IMR-90 (cell line): ENCODE data around the gene XYLB. TPM values are rescaled to one million over a fixed set of nuclear protein-coding genes. Genes with fewer than 3 reads are reported as not detected.
A peak's percentile ranks its signal among the peaks of the same experiment; 100 is the strongest.

ENCODE experiments used
- ATAC-seq: fragments of 200-7000 bp; cut with Tn5 transposase; 2 replicates; pipeline ENCODE4 v1.9.1; 2020; ENCODE audit warnings: low read depth, mild to moderate bottlenecking, moderate library complexity
- BruUV-seq: library from RNA; stranded (reverse); fragments of 400-500 nt; replicated peaks from 2 replicates; lab custom pipeline; 2021; lab: Mats Ljungman, UMichigan
- CTCF ChIA-PET: fragments of 300-600 bp; formaldehyde crosslinking; extraction: SDS; loops from one replicate; lab custom pipeline; 2021; ENCODE audit warnings: antibody characterized with exemption; lab: Yijun Ruan, JAX
- POLR2A ChIA-PET: fragments of 300-600 bp; sonication (Branson Sonifier 250); formaldehyde crosslinking; loops from one replicate; lab custom pipeline; 2022; ENCODE audit warnings: antibody characterized with exemption; ENCODE audit not compliant: unreplicated experiment; lab: Charles Lee
- DNase-seq: peaks from one replicate; pipeline ENCODE4 v3.0.0; 2013
- H2AFZ ChIP-seq: replicated peaks from 2 replicates; pipeline ENCODE3; 2013; ENCODE audit warnings: low read length, mild to moderate bottlenecking; ENCODE audit not compliant: poor library complexity
- H2AK5ac ChIP-seq: 2 replicates; pipeline ENCODE4 v1.6.1; 2013; ENCODE audit warnings: low read depth, low read length, inconsistent platforms
- H2AK9ac ChIP-seq: replicated peaks from 2 replicates; pipeline ENCODE3; 2013; ENCODE audit warnings: mild to moderate bottlenecking, low read depth, low read length, moderate library complexity; ENCODE audit not compliant: poor library complexity
- H2BK120ac ChIP-seq: 2 replicates; pipeline ENCODE4 v1.6.1; 2013; ENCODE audit warnings: low read depth, low read length, inconsistent platforms
- H2BK15ac ChIP-seq: 3 replicates; pipeline ENCODE4 v1.6.1; 2013; ENCODE audit warnings: low read depth, low read length, inconsistent platforms
- H2BK20ac ChIP-seq: 2 replicates; pipeline ENCODE4 v1.6.1; 2013; ENCODE audit warnings: low read depth, mild to moderate bottlenecking, inconsistent platforms, low read length, moderate library complexity
- H2BK5ac ChIP-seq: 2 replicates; pipeline ENCODE4 v1.6.1; 2013; ENCODE audit warnings: mild to moderate bottlenecking, low read depth, low read length, inconsistent platforms; ENCODE audit not compliant: poor library complexity, severe bottlenecking
- H3K14ac ChIP-seq: replicated peaks from 2 replicates; pipeline ENCODE4 v1.6.1; 2013; ENCODE audit warnings: low read depth, low read length, inconsistent platforms
- H3K18ac ChIP-seq: 2 replicates; pipeline ENCODE4 v1.6.1; 2013; ENCODE audit warnings: low read depth, low read length, control low read depth
- H3K23ac ChIP-seq: 2 replicates; pipeline ENCODE4 v1.6.1; 2013; ENCODE audit warnings: low read depth, low read length, inconsistent platforms
- H3K27ac ChIP-seq: 2 replicates; pipeline ENCODE4 v1.5.1; 2013; ENCODE audit warnings: mild to moderate bottlenecking, control low read depth, low read length; ENCODE audit not compliant: insufficient read depth
- H3K27me3 ChIP-seq: 2 replicates; pipeline ENCODE4 v1.6.1; 2013; ENCODE audit warnings: low read length; ENCODE audit not compliant: control insufficient read depth, insufficient read depth
- H3K36me3 ChIP-seq: 2 replicates; pipeline ENCODE4 v1.6.1; 2013; ENCODE audit warnings: low read length, mixed read lengths; ENCODE audit not compliant: control insufficient read depth, insufficient read depth
- H3K4ac ChIP-seq: 2 replicates; pipeline ENCODE4 v1.6.1; 2013; ENCODE audit warnings: low read depth, low read length, inconsistent platforms
- H3K4me1 ChIP-seq: 2 replicates; pipeline ENCODE4 v1.6.1; 2013; ENCODE audit warnings: low read length, mixed read lengths; ENCODE audit not compliant: control insufficient read depth, insufficient read depth
- H3K4me2 ChIP-seq: 2 replicates; pipeline ENCODE4 v1.6.1; 2013; ENCODE audit warnings: low read depth, mild to moderate bottlenecking, control low read depth, low read length, moderate library complexity
- H3K4me3 ChIP-seq: 2 replicates; pipeline ENCODE4 v1.5.1; 2013; ENCODE audit warnings: low read depth, mild to moderate bottlenecking, control low read depth, low read length, moderate library complexity; ENCODE audit not compliant: insufficient read depth
- H3K56ac ChIP-seq: 2 replicates; pipeline ENCODE4 v1.6.1; 2013; ENCODE audit warnings: low read length, inconsistent platforms; ENCODE audit not compliant: insufficient read depth; ENCODE audit errors: extremely low read depth
- H3K79me1 ChIP-seq, 2 experiments: 2 replicates each; pipeline ENCODE4 v1.6.1; 2013; ENCODE audit warnings: low read length in 2 of 2, inconsistent platforms in 1 of 2, low read depth in 1 of 2
- H3K9ac ChIP-seq: 2 replicates; pipeline ENCODE4 v1.6.1; 2013; ENCODE audit warnings: low read depth, low read length, control low read depth
- H3K9me1 ChIP-seq: 2 replicates; pipeline ENCODE4 v1.6.1; 2013; ENCODE audit warnings: low read length, inconsistent platforms; ENCODE audit not compliant: insufficient read depth
- H3K9me3 ChIP-seq: 2 replicates; pipeline ENCODE4 v1.6.1; 2013; ENCODE audit warnings: low read length; ENCODE audit not compliant: control insufficient read depth, insufficient read depth
- H4K20me1 ChIP-seq: 2 replicates; pipeline ENCODE4 v1.6.1; 2013; ENCODE audit warnings: low read length, inconsistent platforms; ENCODE audit not compliant: insufficient read depth
- H4K5ac ChIP-seq: 2 replicates; pipeline ENCODE4 v1.6.1; 2013; ENCODE audit warnings: mild to moderate bottlenecking, low read depth, low read length, control low read depth
- H4K8ac ChIP-seq, 2 experiments: 2 replicates each; pipeline ENCODE4 v1.6.1; 2013; ENCODE audit warnings: low read depth in 2 of 2, low read length in 2 of 2, control low read depth in 1 of 2, inconsistent platforms in 1 of 2
- H4K91ac ChIP-seq: 2 replicates; pipeline ENCODE4 v1.6.1; 2013; ENCODE audit warnings: low read depth, low read length, inconsistent platforms; ENCODE audit not compliant: insufficient read depth
- BHLHE40 ChIP-seq: fragments of 150-350 bp; IDR thresholded peaks from 2 replicates; pipeline ENCODE4 v1.6.1; 2016; ENCODE audit warnings: mild to moderate bottlenecking, low read depth, low read length
- CTCF ChIP-seq: conservative IDR thresholded peaks from 2 replicates; pipeline ENCODE4 v1.5.1; 2012; ENCODE audit warnings: mild to moderate bottlenecking, low read depth, low read length, improper control_type of control experiment
- ELK1 ChIP-seq: fragments of 150-350 bp; IDR thresholded peaks from 2 replicates; pipeline ENCODE4 v1.6.1; 2016; ENCODE audit warnings: low read depth, mild to moderate bottlenecking, low read length, moderate library complexity, borderline replicate concordance
- MAFK ChIP-seq: IDR thresholded peaks from 2 replicates; pipeline ENCODE4 v1.6.1; 2012; ENCODE audit warnings: low read depth, low read length, improper control_type of control experiment
- RCOR1 ChIP-seq: IDR thresholded peaks from 2 replicates; pipeline ENCODE4 v1.6.1; 2012; ENCODE audit warnings: mild to moderate bottlenecking, low read length, improper control_type of control experiment; ENCODE audit not compliant: insufficient replicate concordance
- RFX5 ChIP-seq: IDR thresholded peaks from 2 replicates; pipeline ENCODE4 v1.8.0; 2012; ENCODE audit warnings: low read depth, mild to moderate bottlenecking, low read length, moderate library complexity
- USF2 ChIP-seq: fragments of 150-350 bp; IDR thresholded peaks from 2 replicates; pipeline ENCODE4 v1.6.1; 2017; ENCODE audit warnings: mild to moderate bottlenecking, antibody characterized with exemption, low read length, low read depth
- WGBS, 2 experiments: methylation state at CpG; one replicate each; pipeline versions ENCODE4 v1.1.5 to v1.1.7; 2013; ENCODE audit warnings: missing lambda C conversion rate in 2 of 2; ENCODE audit not compliant: insufficient read length in 1 of 2; ENCODE audit errors: extremely low coverage in 2 of 2; 5-methylcytosine and 5-hydroxymethylcytosine counted together
- dilution Hi-C: fragments of 300-500 bp; cut with HindIII; formaldehyde crosslinking; loops from one replicate; pipeline ENCODE4 v1.14.3; 2018; ENCODE audit warnings: low sequenced_read_pairs; ENCODE audit not compliant: unreplicated experiment
- in situ Hi-C: fragments of 300-500 bp; cut with MboI; formaldehyde crosslinking; loops from 3 replicates; pipeline ENCODE4 v1.14.3; 2019; ENCODE audit warnings: low sequenced_read_pairs, inconsistent platforms, mixed read lengths
- intact Hi-C: fragments of 100-400 bp; cut with micrococcal nuclease; formaldehyde crosslinking; loops from 2 replicates; pipeline ENCODE4 v1.10.0; 2022
- polyA plus RNA-seq, 3 experiments: library from polyadenylated mRNA; depleted of rRNA; stranded (reverse); fragments of >200 nt; gene quantifications; 2 replicates each; pipeline ENCODE4 v1.2.3, GENCODE V29; 2012; ENCODE audit warnings: low replicate concordance in 1 of 3
- total RNA-seq: library from RNA; depleted of rRNA; stranded (reverse); fragments of >200 nt; gene quantifications from 2 replicates; pipeline ENCODE4 v1.2.3, GENCODE V29; 2012

The XYLB gene
- total and polyA plus RNA-seq, 2 of the 4 experiments (the other 2 are of a cell fraction) = 3.0 to 3.4 TPM

GRCh38 chr3:38372214-38372601, 25.6 kb downstream of the XYLB start:
- Histone ChIP-seq H3K56ac (no peak overlapping the region), H3K4ac (no peak overlapping the region), H3K27ac (no peak overlapping the region), H4K20me1 (no peaks in the 10 kb centered on the region), H4K8ac (no peak overlapping the region), H2AK5ac (no peak overlapping the region), H3K36me3 (peaks cover 5% of the 10 kb centered on the region), H3K9me1 (peaks cover 9% of the 10 kb centered on the region; the same call in 1 of the 2 replicates), H3K9me3 (no peaks in the 10 kb centered on the region), H3K4me2 (no peak overlapping the region), H2AK9ac (no peak overlapping the region), H4K5ac (no peak overlapping the region), H2BK15ac (no peak overlapping the region), H2BK120ac (no peak overlapping the region), H3K4me3 (no peak overlapping the region), H2BK20ac (no peak overlapping the region), H3K79me1 (no peaks in the 10 kb centered on the region), H4K91ac (no peak overlapping the region), H3K9ac (no peak overlapping the region), H3K14ac (no peak overlapping the region), H2AFZ (no peak overlapping the region), H2BK5ac (no peak overlapping the region), H3K18ac (no peak overlapping the region), H3K23ac (no peak overlapping the region), H3K27me3 (no peaks in the 10 kb centered on the region), H3K4me1 (no peaks in the 10 kb centered on the region)
- dilution Hi-C loops = loop anchor here (25.0 kb wide), 1 partner anchor 115 kb away; the partner anchor contains the start of gene EXOG
- intact Hi-C loops = no loop called here
- TF ChIP-seq MAFK (0 out of 2 replicates have a peak, but pooled peaks have one; percentile 7), ELK1 (no peak), BHLHE40 (no peak), RCOR1 (no peak), RFX5 (no peak), USF2 (no peak), CTCF (no peak)
- 90% methylated on average over 2 of the region's 5 CpGs; no CpG with 5 or more reads in 1 of the 2 experiments for WGBS, 2 experiments
- no TSS peak for BruUV-seq
- DNase-seq (no peak), ATAC-seq (no peak)
- in situ Hi-C loops = no loop called here
- ChIA-PET POLR2A (interaction anchor here (0.6 kb wide), 1 partner anchor 235 kb away, joined by 3 read pairs; the partner anchor contains the start of gene ACAA1), CTCF (no interaction called here)
